ENCODE results near the gene DHCR7. TPM values are rescaled to one million over a fixed set of nuclear protein-coding genes. Genes with fewer than 3 reads are reported as not detected.

Gene DHCR7
- total RNA-seq, 1 donor from 2014 or later, result 64.2 TPM

GRCh38 chr11:71485466-71485865, 37.3 kb upstream of the DHCR7 start:
- Histone ChIP-seq H3K27ac (no peak overlapping the region), H3K4me1 (peaks cover 17% of the 10 kb centered on the region), H3K4me3 (no peak overlapping the region), H3K9me3 (no peaks in the 10 kb centered on the region), H3K36me3 (peaks cover 85% of the 10 kb centered on the region), H3K27me3 (ENCODE audit: low read depth) (no peaks in the 10 kb centered on the region)
- ATAC-seq, result no peak
- TF ChIP-seq, protein P1, sequence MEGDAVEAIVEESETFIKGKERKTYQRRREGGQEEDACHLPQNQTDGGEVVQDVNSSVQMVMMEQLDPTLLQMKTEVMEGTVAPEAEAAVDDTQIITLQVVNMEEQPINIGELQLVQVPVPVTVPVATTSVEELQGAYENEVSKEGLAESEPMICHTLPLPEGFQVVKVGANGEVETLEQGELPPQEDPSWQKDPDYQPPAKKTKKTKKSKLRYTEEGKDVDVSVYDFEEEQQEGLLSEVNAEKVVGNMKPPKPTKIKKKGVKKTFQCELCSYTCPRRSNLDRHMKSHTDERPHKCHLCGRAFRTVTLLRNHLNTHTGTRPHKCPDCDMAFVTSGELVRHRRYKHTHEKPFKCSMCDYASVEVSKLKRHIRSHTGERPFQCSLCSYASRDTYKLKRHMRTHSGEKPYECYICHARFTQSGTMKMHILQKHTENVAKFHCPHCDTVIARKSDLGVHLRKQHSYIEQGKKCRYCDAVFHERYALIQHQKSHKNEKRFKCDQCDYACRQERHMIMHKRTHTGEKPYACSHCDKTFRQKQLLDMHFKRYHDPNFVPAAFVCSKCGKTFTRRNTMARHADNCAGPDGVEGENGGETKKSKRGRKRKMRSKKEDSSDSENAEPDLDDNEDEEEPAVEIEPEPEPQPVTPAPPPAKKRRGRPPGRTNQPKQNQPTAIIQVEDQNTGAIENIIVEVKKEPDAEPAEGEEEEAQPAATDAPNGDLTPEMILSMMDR (IDR thresholded peaks at IDR 0.05), result no peak
- DNase-seq, result no peak
- intact Hi-C loops (cut with DNase I), result no loop called here

- DNase-seq (no peak), ATAC-seq (no peak)
- Histone ChIP-seq H3K36me3 (peaks cover 85% of the 10 kb centered on the region), H3K27me3 (ENCODE audit: low read depth) (no peaks in the 10 kb centered on the region), H3K27ac (no peak overlapping the region), H3K9me3 (no peaks in the 10 kb centered on the region), H3K4me3 (no peak overlapping the region), H3K4me1 (peaks cover 17% of the 10 kb centered on the region)
- TF ChIP-seq, protein P1 (IDR thresholded peaks at IDR 0.05), result no peak
- intact Hi-C loops (cut with DNase I), result no loop called here
Observed at GRCh38 chr11:71485063-71485399, 36.8 kb upstream of the DHCR7 start.

GRCh38 chr11:71484248-71485062, 36.3 kb upstream of the DHCR7 start:
- TF ChIP-seq, protein P1 (IDR thresholded peaks at IDR 0.05), result no peak
- no peaks in the 10 kb centered on the region for H3K27me3 ChIP-seq (ENCODE audit: low read depth)
- H3K4me1 ChIP-seq, result peaks cover 15% of the 10 kb centered on the region
- H3K27ac ChIP-seq, result no peak overlapping the region
- peaks cover 86% of the 10 kb centered on the region for H3K36me3 ChIP-seq
- H3K9me3 ChIP-seq, result no peaks in the 10 kb centered on the region
- intact Hi-C loops (cut with DNase I), result no loop called here
- H3K4me3 ChIP-seq, result no peak overlapping the region
- ATAC-seq (no peak), DNase-seq (no peak)

- no peak for ATAC-seq
- intact Hi-C loops (cut with DNase I), result no loop called here
- H3K36me3 ChIP-seq, result peaks cover 90% of the 10 kb centered on the region
- no peak overlapping the region for H3K4me3 ChIP-seq
- H3K9me3 ChIP-seq, result no peaks in the 10 kb centered on the region
- H3K4me1 ChIP-seq, result peaks cover 7% of the 10 kb centered on the region
- H3K27ac ChIP-seq, result no peak overlapping the region
- DNase-seq, result no peak
- H3K27me3 ChIP-seq (ENCODE audit: low read depth), result no peaks in the 10 kb centered on the region
- TF ChIP-seq, protein P1 (IDR thresholded peaks at IDR 0.05), result no peak
Observed at GRCh38 chr11:71483692-71484091, 35.5 kb upstream of the DHCR7 start.

- intact Hi-C loops (cut with DNase I), result no loop called here
- H3K4me1 ChIP-seq, result no peaks in the 10 kb centered on the region
- H3K27ac ChIP-seq, result no peak overlapping the region
- no peaks in the 10 kb centered on the region for H3K27me3 ChIP-seq (ENCODE audit: low read depth)
- H3K9me3 ChIP-seq, result no peaks in the 10 kb centered on the region
- no peak for DNase-seq
- no peak overlapping the region for H3K4me3 ChIP-seq
- peaks cover 89% of the 10 kb centered on the region for H3K36me3 ChIP-seq
- ATAC-seq, result no peak
- TF ChIP-seq, protein P1 (IDR thresholded peaks at IDR 0.05), result no peak
Observed at GRCh38 chr11:71482746-71483364, 34.7 kb upstream of the DHCR7 start.
